GM21447 (cell line): ENCODE measurements around the gene OTUB2.

ENCODE experiments used
- ATAC-seq: cut with Tn5 transposase; IDR thresholded peaks from one replicate; pipeline ENCODE4 v1.9.1; 2021; ENCODE audit not compliant: unreplicated experiment

Gene OTUB2

GRCh38 chr14:93996130-93996695 lies 29.9 kb upstream of the OTUB2 start:
- ATAC-seq = no peak

- ATAC-seq = no peak
Measured at GRCh38 chr14:93997082-93997481, 29.1 kb upstream of the OTUB2 start, which contains the start of gene CCDC197. Gene CCDC197, plus strand, starts transcription at chr14:93997301. Its CDS starts 831 bp downstream, at chr14:93998132.

GRCh38 chr14:93997916-93998870 lies 27.9 kb upstream of the OTUB2 start:
- no peak for ATAC-seq

GRCh38 chr14:93998871-93999403 lies 27.2 kb upstream of the OTUB2 start:
- ATAC-seq = no peak

GRCh38 chr14:93999573-93999972 lies 26.6 kb upstream of the OTUB2 start:
- ATAC-seq = no peak

GRCh38 chr14:94000267-94000666 lies 25.9 kb upstream of the OTUB2 start:
- ATAC-seq = no peak

- ATAC-seq = no peak
Measured at GRCh38 chr14:94001016-94001415, 25.1 kb upstream of the OTUB2 start.

- peak; percentile 63 for ATAC-seq
Measured at GRCh38 chr14:94001501-94002396, 24.4 kb upstream of the OTUB2 start.

GRCh38 chr14:94003397-94003796 lies 22.7 kb upstream of the OTUB2 start:
- no peak for ATAC-seq

- ATAC-seq = no peak
Measured at GRCh38 chr14:94004015-94004414, 22.1 kb upstream of the OTUB2 start.

- no peak for ATAC-seq
Measured at GRCh38 chr14:94005324-94006073, 20.6 kb upstream of the OTUB2 start.

GRCh38 chr14:94008234-94008633 lies 17.9 kb upstream of the OTUB2 start:
- ATAC-seq = no peak

GRCh38 chr14:94009767-94010166 lies 16.4 kb upstream of the OTUB2 start:
- no peak for ATAC-seq

GRCh38 chr14:94010625-94011024 lies 15.5 kb upstream of the OTUB2 start:
- no peak for ATAC-seq

GRCh38 chr14:94011795-94012194 lies 14.3 kb upstream of the OTUB2 start:
- no peak for ATAC-seq

GRCh38 chr14:94014382-94014781 lies 11.8 kb upstream of the OTUB2 start:
- ATAC-seq = no peak

- no peak for ATAC-seq
Measured at GRCh38 chr14:94015223-94015622, 10.9 kb upstream of the OTUB2 start.

- no peak for ATAC-seq
Measured at GRCh38 chr14:94016446-94016976, 9.6 kb upstream of the OTUB2 start.

GRCh38 chr14:94018308-94018707 lies 7.8 kb upstream of the OTUB2 start:
- ATAC-seq = no peak

- ATAC-seq = no peak
Measured at GRCh38 chr14:94019329-94019728, 6.8 kb upstream of the OTUB2 start.
